ENCODE results near the gene PPP4R1.
A peak's percentile ranks its signal among the peaks of the same experiment; 100 is the strongest.
"Not testable (repeated sequence)": the region's sequence is repeated elsewhere in the genome, so short reads cannot be mapped to it uniquely, and the experiment has no call there.

PPP4R1 gene

GRCh38 chr18:9630444-9630843, 16.1 kb upstream of the PPP4R1 start:
- ATAC-seq: no peak
- no peak for DNase-seq

GRCh38 chr18:9629709-9630108, 15.3 kb upstream of the PPP4R1 start:
- no peak for DNase-seq
- no peak for ATAC-seq

GRCh38 chr18:9628984-9629383, 14.6 kb upstream of the PPP4R1 start:
- ATAC-seq: no peak
- DNase-seq: no peak

- no peak for DNase-seq
- ATAC-seq: no peak
These were observed 13.3 kb upstream of the PPP4R1 start for GRCh38 chr18:9627642-9628041.

- no peak for ATAC-seq
- no peak for DNase-seq
These were observed 5.6 kb upstream of the PPP4R1 start for GRCh38 chr18:9619990-9620389.

- no peak for ATAC-seq
These were observed 5.2 kb upstream of the PPP4R1 start for GRCh38 chr18:9619545-9619944.

GRCh38 chr18:9619056-9619455, 4.7 kb upstream of the PPP4R1 start:
- ATAC-seq (no peak), DNase-seq (no peak)

More at GRCh38 chr18:9619545-9619944, 5.2 kb upstream of the PPP4R1 start:
- DNase-seq: no peak

- ATAC-seq (no peak), DNase-seq (no peak)
These were observed 2.7 kb upstream of the PPP4R1 start for GRCh38 chr18:9617006-9617542.

GRCh38 chr18:9616049-9616448, 1.7 kb upstream of the PPP4R1 start:
- ATAC-seq: no peak
- DNase-seq: no peak

- DNase-seq: no peak
- no peak for ATAC-seq
These were observed 980 bp upstream of the PPP4R1 start for GRCh38 chr18:9615280-9615797.

- peak; percentile 62 for DNase-seq
- peak; percentile 30 for ATAC-seq
These were observed 584 bp downstream of the PPP4R1 start for GRCh38 chr18:9613550-9614400.

GRCh38 chr18:9612977-9613376, 1.4 kb downstream of the PPP4R1 start:
- ATAC-seq (no peak), DNase-seq (no peak)

GRCh38 chr18:9612215-9612830, 2.0 kb downstream of the PPP4R1 start:
- peak; percentile 12 for DNase-seq

GRCh38 chr18:9609190-9609589, 5.2 kb downstream of the PPP4R1 start:
- DNase-seq (no peak), ATAC-seq (no peak)

More at GRCh38 chr18:9612215-9612830, 2.0 kb downstream of the PPP4R1 start:
- ATAC-seq: peak; percentile 60

GRCh38 chr18:9608728-9609127, 5.6 kb downstream of the PPP4R1 start:
- no peak for ATAC-seq
- no peak for DNase-seq

- ATAC-seq: no peak
- no peak for DNase-seq
These were observed 6.1 kb downstream of the PPP4R1 start for GRCh38 chr18:9608298-9608697.

- not testable (repeated sequence) for DNase-seq, ATAC-seq
These were observed 7.2 kb downstream of the PPP4R1 start for GRCh38 chr18:9607111-9607510.

- ATAC-seq: no peak
These were observed 8.3 kb downstream of the PPP4R1 start for GRCh38 chr18:9606039-9606438.

GRCh38 chr18:9604348-9604747, 10.0 kb downstream of the PPP4R1 start:
- ATAC-seq: no peak
- no peak for DNase-seq

More at GRCh38 chr18:9606039-9606438, 8.3 kb downstream of the PPP4R1 start:
- no peak for DNase-seq

GRCh38 chr18:9599328-9599727, 15.0 kb downstream of the PPP4R1 start:
- DNase-seq (no peak), ATAC-seq (no peak)

- no peak for DNase-seq
- ATAC-seq: no peak
These were observed 16.8 kb downstream of the PPP4R1 start for GRCh38 chr18:9597609-9598008.

- no peak for ATAC-seq
- DNase-seq: no peak
These were observed 17.4 kb downstream of the PPP4R1 start for GRCh38 chr18:9596843-9597526.

Data from stimulated activated naive CD8-positive, alpha-beta T cell treated with anti-CD3 and anti-CD28 coated beads, Interleukin-15, Interleukin-2, amounts not matched to agents 100 U/mL and 50 U/mL, for 24 hours (primary cell).